Thoracic aorta (tissue), 2 donors: Measurements from ENCODE around the gene TRAPPC3. TPM values are rescaled to one million over a fixed set of nuclear protein-coding genes. Genes with fewer than 3 reads are reported as not detected.

Experiments
- ATAC-seq: fragments of 150-250 bp; one replicate; pipeline ENCODE4 v1.8.0; 2017; ENCODE audit warnings: low read depth; ENCODE audit not compliant: insufficient number of reproducible peaks, low FRiP score
- DNase-seq: peaks from one replicate; pipeline ENCODE4 v3.0.0-alpha.2; 2020; ENCODE audit warnings: low spot score
- H3K27ac ChIP-seq, 2 donors: fragments of 200-600 bp; sonication (generic); 1 replicate in 1 of 2; 2 replicates in 1 of 2; pipeline ENCODE4 v1.5.1; 2016; ENCODE audit warnings: mild to moderate bottlenecking in 2 of 2, moderate library complexity in 2 of 2
- H3K27me3 ChIP-seq: fragments of 200-600 bp; sonication (generic); replicated peaks from 2 replicates; pipeline ENCODE4 v1.6.0; 2016; ENCODE audit warnings: mild to moderate bottlenecking; ENCODE audit not compliant: insufficient read depth
- H3K36me3 ChIP-seq: fragments of 200-600 bp; sonication (generic); one replicate; pipeline ENCODE4 v1.5.1; 2016
- H3K4me1 ChIP-seq, 2 donors: fragments of 200-600 bp; sonication (generic); 1 replicate in 1 of 2; 2 replicates in 1 of 2; pipeline versions ENCODE4 v1.5.1 to v1.6.0; 2016; ENCODE audit warnings: low read depth in 2 of 2, mild to moderate bottlenecking in 1 of 2; ENCODE audit not compliant: control insufficient read depth in 1 of 2
- H3K4me3 ChIP-seq: fragments of 200-600 bp; sonication (generic); 2 replicates; pipeline ENCODE4 v1.5.1; 2016; ENCODE audit warnings: mild to moderate bottlenecking
- H3K9me3 ChIP-seq: fragments of 200-600 bp; sonication (generic); 2 replicates; pipeline ENCODE4 v1.5.1; 2016
- total RNA-seq, 2 donors: library from RNA; depleted of rRNA; stranded (reverse); fragments of >200 nt; gene quantifications; one replicate each; pipeline versions ENCODE4 v1.1.0 to v1.2.3, GENCODE V29; 2016
- TF ChIP-seq, protein P1 (sequence below): fragments of 200-600 bp; sonication (generic); IDR thresholded peaks from one replicate; pipeline ENCODE4 v1.5.1; 2019; ENCODE audit warnings: antibody characterized with exemption

Gene TRAPPC3
- total RNA-seq, 2 donors from 2014 or later = 78.5 to 92.3 TPM

DNA sequence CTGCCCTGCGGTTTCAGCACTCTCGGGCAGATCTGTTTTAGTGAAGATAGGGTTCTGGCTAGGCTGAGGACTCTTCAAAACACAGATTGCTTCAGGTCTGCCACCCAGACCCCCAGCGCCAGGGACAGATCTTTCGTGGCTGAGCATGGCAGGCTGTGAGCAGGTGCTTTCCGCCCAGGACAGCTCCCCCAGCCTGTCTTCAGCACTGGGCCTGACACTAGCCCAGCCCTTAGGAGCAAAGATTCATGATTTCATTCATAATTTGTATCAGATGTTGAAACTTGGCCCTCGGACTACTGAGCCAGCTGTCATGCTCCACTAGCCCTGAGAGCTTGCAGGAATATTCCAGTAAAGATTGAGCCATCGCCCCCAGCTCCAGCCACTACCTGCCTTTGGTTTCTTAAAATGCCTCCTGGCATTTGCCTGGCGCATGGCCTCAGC lies 54.6 kb downstream of the TRAPPC3 start:
- Histone ChIP-seq H3K9me3 (no peaks in the 10 kb centered on the region), H3K36me3 (peaks cover 34% of the 10 kb centered on the region), H3K27me3 (no peaks in the 10 kb centered on the region), H3K27ac (no peak overlapping the region), H3K4me1 (peaks cover 2 to 22% of the 10 kb centered on the region in 2 donors), H3K4me3 (no peak overlapping the region)
- TF ChIP-seq, protein P1, sequence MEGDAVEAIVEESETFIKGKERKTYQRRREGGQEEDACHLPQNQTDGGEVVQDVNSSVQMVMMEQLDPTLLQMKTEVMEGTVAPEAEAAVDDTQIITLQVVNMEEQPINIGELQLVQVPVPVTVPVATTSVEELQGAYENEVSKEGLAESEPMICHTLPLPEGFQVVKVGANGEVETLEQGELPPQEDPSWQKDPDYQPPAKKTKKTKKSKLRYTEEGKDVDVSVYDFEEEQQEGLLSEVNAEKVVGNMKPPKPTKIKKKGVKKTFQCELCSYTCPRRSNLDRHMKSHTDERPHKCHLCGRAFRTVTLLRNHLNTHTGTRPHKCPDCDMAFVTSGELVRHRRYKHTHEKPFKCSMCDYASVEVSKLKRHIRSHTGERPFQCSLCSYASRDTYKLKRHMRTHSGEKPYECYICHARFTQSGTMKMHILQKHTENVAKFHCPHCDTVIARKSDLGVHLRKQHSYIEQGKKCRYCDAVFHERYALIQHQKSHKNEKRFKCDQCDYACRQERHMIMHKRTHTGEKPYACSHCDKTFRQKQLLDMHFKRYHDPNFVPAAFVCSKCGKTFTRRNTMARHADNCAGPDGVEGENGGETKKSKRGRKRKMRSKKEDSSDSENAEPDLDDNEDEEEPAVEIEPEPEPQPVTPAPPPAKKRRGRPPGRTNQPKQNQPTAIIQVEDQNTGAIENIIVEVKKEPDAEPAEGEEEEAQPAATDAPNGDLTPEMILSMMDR = no peak
- no peak for DNase-seq
- no peak for ATAC-seq

- H3K27ac ChIP-seq = no peak overlapping the region
- TF ChIP-seq, protein P1 = no peak
- no peaks in the 10 kb centered on the region for H3K27me3 ChIP-seq
- ATAC-seq = no peak
- peaks cover 34% of the 10 kb centered on the region for H3K36me3 ChIP-seq
- no peaks in the 10 kb centered on the region for H3K9me3 ChIP-seq
- no peak for DNase-seq
- H3K4me1 ChIP-seq = peaks cover 4 to 27% of the 10 kb centered on the region in 2 donors
- no peak overlapping the region for H3K4me3 ChIP-seq
Observed at GRCh38 chr1:36093929-36094328, 55.4 kb downstream of the TRAPPC3 start.

DNA sequence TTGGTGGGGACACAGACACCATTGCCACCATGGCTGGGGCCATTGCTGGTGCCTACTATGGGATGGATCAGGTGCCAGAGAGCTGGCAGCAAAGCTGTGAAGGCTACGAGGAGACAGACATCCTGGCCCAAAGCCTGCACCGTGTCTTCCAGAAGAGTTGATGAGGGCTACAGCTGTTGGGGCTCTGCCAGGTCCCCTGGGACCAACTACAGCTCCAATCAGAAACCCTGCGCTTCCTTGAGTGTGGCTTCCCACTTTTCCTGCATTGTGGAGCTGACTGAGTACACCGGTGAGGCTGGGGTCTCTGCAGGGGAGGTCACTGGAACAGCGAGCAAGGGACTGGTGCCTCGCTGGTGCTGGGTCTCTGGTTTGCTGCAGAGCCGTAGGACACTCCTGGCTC lies 56.1 kb downstream of the TRAPPC3 start:
- H3K9me3 ChIP-seq = no peaks in the 10 kb centered on the region
- no peak overlapping the region for H3K27ac ChIP-seq
- peaks cover 6 to 30% of the 10 kb centered on the region in 2 donors for H3K4me1 ChIP-seq
- H3K36me3 ChIP-seq = peaks cover 34% of the 10 kb centered on the region
- DNase-seq (no peak), ATAC-seq (no peak)
- no peaks in the 10 kb centered on the region for H3K27me3 ChIP-seq
- H3K4me3 ChIP-seq = no peak overlapping the region
- TF ChIP-seq, protein P1 = no peak

DNA sequence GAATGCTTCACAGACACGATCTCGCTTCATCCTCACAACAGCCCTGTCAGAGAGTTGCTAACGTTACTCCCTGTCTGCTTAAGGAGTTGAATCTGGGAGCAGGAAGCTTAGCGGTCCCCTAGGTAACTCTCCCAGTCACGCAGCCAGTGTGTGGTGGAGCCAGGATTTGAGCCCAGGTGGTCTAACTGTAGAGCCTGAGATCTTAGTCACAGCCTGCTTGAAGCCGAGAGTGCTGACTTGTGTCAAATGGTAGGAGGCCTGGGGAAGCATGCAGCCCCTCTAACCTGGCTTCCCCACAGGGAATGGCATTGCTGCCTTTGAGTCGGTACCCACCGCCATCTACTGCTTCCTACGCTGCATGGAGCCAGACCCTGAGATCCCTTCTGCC lies 56.5 kb downstream of the TRAPPC3 start:
- no peaks in the 10 kb centered on the region for H3K27me3 ChIP-seq
- ATAC-seq (no peak), DNase-seq (no peak)
- TF ChIP-seq, protein P1 = no peak
- H3K4me1 ChIP-seq = peaks cover 6 to 32% of the 10 kb centered on the region in 2 donors
- H3K27ac ChIP-seq = no peak overlapping the region
- H3K9me3 ChIP-seq = no peaks in the 10 kb centered on the region
- peaks cover 34% of the 10 kb centered on the region for H3K36me3 ChIP-seq
- H3K4me3 ChIP-seq = no peak overlapping the region

DNA sequence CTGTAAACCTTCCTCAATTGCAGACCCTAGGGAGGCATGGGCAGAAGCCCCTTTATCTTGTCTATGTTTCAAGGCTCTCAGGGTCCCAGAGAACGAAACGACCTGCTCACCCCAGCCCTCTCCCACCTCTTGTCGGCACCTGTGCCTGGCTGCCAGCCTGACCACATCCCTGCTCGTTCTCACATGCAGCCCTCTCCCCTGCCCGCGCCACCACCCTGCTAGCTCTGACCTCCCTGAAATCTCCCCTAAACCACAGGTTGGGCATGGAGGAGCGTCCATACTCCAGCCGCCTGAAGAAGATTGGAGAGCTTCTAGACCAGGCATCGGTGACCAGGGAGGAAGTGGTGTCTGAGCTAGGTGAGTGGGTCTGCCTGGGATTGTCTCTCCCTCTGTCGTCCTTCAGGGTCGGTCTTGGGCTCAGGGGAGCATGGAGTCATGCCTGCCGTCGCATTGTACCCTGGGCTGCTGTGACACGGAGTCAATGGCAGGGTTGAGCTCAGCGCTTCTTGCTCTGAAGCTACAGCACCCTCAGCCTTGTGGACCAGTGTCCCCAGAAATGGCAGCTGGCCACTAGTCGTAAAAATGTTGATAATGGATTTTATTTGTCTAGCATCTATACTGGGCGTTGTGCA lies 57.0 kb downstream of the TRAPPC3 start:
- H3K4me3 ChIP-seq = no peak overlapping the region
- peaks cover 6 to 32% of the 10 kb centered on the region in 2 donors for H3K4me1 ChIP-seq
- peaks cover 34% of the 10 kb centered on the region for H3K36me3 ChIP-seq
- ATAC-seq = no peak
- no peak for DNase-seq
- TF ChIP-seq, protein P1 = no peak
- no peaks in the 10 kb centered on the region for H3K27me3 ChIP-seq
- no peak overlapping the region for H3K27ac ChIP-seq
- no peaks in the 10 kb centered on the region for H3K9me3 ChIP-seq
